HG03095 (cell line): ENCODE results near the gene NUP210.
"Not testable (repeated sequence)": the region's sequence is repeated elsewhere in the genome, so short reads cannot be mapped to it uniquely, and the experiment has no call there.

ENCODE experiments used
- ATAC-seq: cut with Tn5 transposase; IDR thresholded peaks from one replicate; pipeline ENCODE4 v1.9.1; 2021; ENCODE audit warnings: moderate library complexity; ENCODE audit not compliant: unreplicated experiment

NUP210 gene

GRCh38 chr3:13377741-13378140 lies 42.4 kb downstream of the NUP210 start:
- ATAC-seq: not testable (repeated sequence)

- no peak for ATAC-seq
Observed at GRCh38 chr3:13377021-13377420, 43.1 kb downstream of the NUP210 start.

GRCh38 chr3:13376091-13376490 lies 44.0 kb downstream of the NUP210 start:
- ATAC-seq: no peak

- no peak for ATAC-seq
Observed at GRCh38 chr3:13375464-13375863, 44.7 kb downstream of the NUP210 start.

GRCh38 chr3:13373975-13374586 lies 46.0 kb downstream of the NUP210 start:
- no peak for ATAC-seq

GRCh38 chr3:13372656-13373055 lies 47.5 kb downstream of the NUP210 start:
- no peak for ATAC-seq

GRCh38 chr3:13372126-13372525 lies 48.0 kb downstream of the NUP210 start:
- no peak for ATAC-seq

- ATAC-seq: no peak
Observed at GRCh38 chr3:13371100-13372075, 48.7 kb downstream of the NUP210 start.

- no peak for ATAC-seq
Observed at GRCh38 chr3:13370609-13371008, 49.5 kb downstream of the NUP210 start.

- no peak for ATAC-seq
Observed at GRCh38 chr3:13370055-13370454, 50.1 kb downstream of the NUP210 start.

- ATAC-seq: no peak
Observed at GRCh38 chr3:13368834-13369233, 51.3 kb downstream of the NUP210 start.

- no peak for ATAC-seq
Observed at GRCh38 chr3:13367728-13368127, 52.4 kb downstream of the NUP210 start.

GRCh38 chr3:13365390-13366379 lies 54.4 kb downstream of the NUP210 start:
- no peak for ATAC-seq

- no peak for ATAC-seq
Observed at GRCh38 chr3:13364602-13365271, 55.4 kb downstream of the NUP210 start.

- no peak for ATAC-seq
Observed at GRCh38 chr3:13362551-13362950, 57.6 kb downstream of the NUP210 start.

- no peak for ATAC-seq
Observed at GRCh38 chr3:13359916-13360315, 60.2 kb downstream of the NUP210 start.

GRCh38 chr3:13358643-13359042 lies 61.5 kb downstream of the NUP210 start:
- no peak for ATAC-seq

- no peak for ATAC-seq
Observed at GRCh38 chr3:13358051-13358450, 62.1 kb downstream of the NUP210 start.

- no peak for ATAC-seq
Observed at GRCh38 chr3:13357074-13357473, 63.0 kb downstream of the NUP210 start.

GRCh38 chr3:13353936-13354542 lies 66.1 kb downstream of the NUP210 start:
- ATAC-seq: no peak
